ENCODE data around the gene KNCN.

Gene KNCN

GRCh38 chr1:46527474-46528296 lies 23.8 kb downstream of the KNCN start:
- FAIRE-seq (peak; percentile 95), DNase-seq (ENCODE audit: insufficient read length) (peak; percentile 77)
- no peak for TF ChIP-seq POLR2A (IDR thresholded peaks at IDR 0.05; ENCODE audit: low read depth, low read length)
- no peak for TF ChIP-seq TAF1 (IDR thresholded peaks at IDR 0.05; ENCODE audit: borderline replicate concordance, low read depth, low read length)
- no peak for TF ChIP-seq POLR2AphosphoS5 (IDR thresholded peaks at IDR 0.05; ENCODE audit: low read depth, low read length)

GRCh38 chr1:46526691-46527291 lies 24.7 kb downstream of the KNCN start:
- TF ChIP-seq POLR2AphosphoS5 (IDR thresholded peaks at IDR 0.05; ENCODE audit: low read depth, low read length): no peak
- TF ChIP-seq POLR2A (IDR thresholded peaks at IDR 0.05; ENCODE audit: low read depth, low read length): no peak
- TF ChIP-seq TAF1 (IDR thresholded peaks at IDR 0.05; ENCODE audit: borderline replicate concordance, low read depth, low read length): no peak
- DNase-seq (ENCODE audit: insufficient read length) (no peak), FAIRE-seq (no peak)

- DNase-seq (ENCODE audit: insufficient read length): no peak
- TF ChIP-seq POLR2A (IDR thresholded peaks at IDR 0.05; ENCODE audit: low read depth, low read length): no peak
- no peak for TF ChIP-seq TAF1 (IDR thresholded peaks at IDR 0.05; ENCODE audit: borderline replicate concordance, low read depth, low read length)
- no peak for TF ChIP-seq POLR2AphosphoS5 (IDR thresholded peaks at IDR 0.05; ENCODE audit: low read depth, low read length)
- no peak for FAIRE-seq
These were observed 25.3 kb downstream of the KNCN start for GRCh38 chr1:46526013-46526690.

GRCh38 chr1:46525253-46525983 lies 26.0 kb downstream of the KNCN start:
- DNase-seq (ENCODE audit: insufficient read length) (no peak), FAIRE-seq (no peak)
- TF ChIP-seq POLR2AphosphoS5 (IDR thresholded peaks at IDR 0.05; ENCODE audit: low read depth, low read length): no peak
- no peak for TF ChIP-seq TAF1 (IDR thresholded peaks at IDR 0.05; ENCODE audit: borderline replicate concordance, low read depth, low read length)
- TF ChIP-seq POLR2A (IDR thresholded peaks at IDR 0.05; ENCODE audit: low read depth, low read length): no peak

- TF ChIP-seq POLR2AphosphoS5 (IDR thresholded peaks at IDR 0.05; ENCODE audit: low read depth, low read length): no peak
- TF ChIP-seq TAF1 (IDR thresholded peaks at IDR 0.05; ENCODE audit: borderline replicate concordance, low read depth, low read length): no peak
- TF ChIP-seq POLR2A (IDR thresholded peaks at IDR 0.05; ENCODE audit: low read depth, low read length): no peak
- no peak for FAIRE-seq
- DNase-seq (ENCODE audit: insufficient read length): no peak
These were observed 26.6 kb downstream of the KNCN start for GRCh38 chr1:46524843-46525242.

GRCh38 chr1:46523496-46524353 lies 27.7 kb downstream of the KNCN start:
- FAIRE-seq (no peak), DNase-seq (ENCODE audit: insufficient read length) (no peak)
- TF ChIP-seq POLR2AphosphoS5 (IDR thresholded peaks at IDR 0.05; ENCODE audit: low read depth, low read length): no peak
- no peak for TF ChIP-seq POLR2A (IDR thresholded peaks at IDR 0.05; ENCODE audit: low read depth, low read length)
- no peak for TF ChIP-seq TAF1 (IDR thresholded peaks at IDR 0.05; ENCODE audit: borderline replicate concordance, low read depth, low read length)

- FAIRE-seq (no peak), DNase-seq (ENCODE audit: insufficient read length) (no peak)
- TF ChIP-seq POLR2A (IDR thresholded peaks at IDR 0.05; ENCODE audit: low read depth, low read length) (no peak), TAF1 (IDR thresholded peaks at IDR 0.05; ENCODE audit: borderline replicate concordance, low read depth, low read length) (no peak), POLR2AphosphoS5 (IDR thresholded peaks at IDR 0.05; ENCODE audit: low read depth, low read length) (no peak)
These were observed 28.5 kb downstream of the KNCN start for GRCh38 chr1:46522969-46523320.

GRCh38 chr1:46522184-46522968 lies 29.1 kb downstream of the KNCN start:
- FAIRE-seq (peak; percentile 67), DNase-seq (ENCODE audit: insufficient read length) (no peak)
- TF ChIP-seq TAF1 (IDR thresholded peaks at IDR 0.05; ENCODE audit: borderline replicate concordance, low read depth, low read length) (no peak), POLR2A (IDR thresholded peaks at IDR 0.05; ENCODE audit: low read depth, low read length) (no peak), POLR2AphosphoS5 (IDR thresholded peaks at IDR 0.05; ENCODE audit: low read depth, low read length) (no peak)

- TF ChIP-seq POLR2AphosphoS5 (IDR thresholded peaks at IDR 0.05; ENCODE audit: low read depth, low read length) (no peak), POLR2A (IDR thresholded peaks at IDR 0.05; ENCODE audit: low read depth, low read length) (no peak), TAF1 (IDR thresholded peaks at IDR 0.05; ENCODE audit: borderline replicate concordance, low read depth, low read length) (no peak)
- DNase-seq (ENCODE audit: insufficient read length) (no peak), FAIRE-seq (no peak)
These were observed 30.0 kb downstream of the KNCN start for GRCh38 chr1:46521414-46521813.

Measured in GM12892 (cell line).